Measurements from ENCODE around the gene TSPAN14.

GRCh38 chr10:80542053-80542452 lies 87.9 kb downstream of the TSPAN14 start:
- no peak for TF ChIP-seq REST (IDR thresholded peaks at IDR 0.05; ENCODE audit: insufficient replicate concordance, low read depth)
- no peak for TF ChIP-seq CTCF (IDR thresholded peaks at IDR 0.05; ENCODE audit: insufficient read depth, low read length)

All from HL-60 (cell line).